ENCODE data around the gene RPTOR.
A peak's percentile ranks its signal among the peaks of the same experiment; 100 is the strongest.
"Not testable (repeated sequence)": the region's sequence is repeated elsewhere in the genome, so short reads cannot be mapped to it uniquely, and the experiment has no call there.

Gene RPTOR

DNA sequence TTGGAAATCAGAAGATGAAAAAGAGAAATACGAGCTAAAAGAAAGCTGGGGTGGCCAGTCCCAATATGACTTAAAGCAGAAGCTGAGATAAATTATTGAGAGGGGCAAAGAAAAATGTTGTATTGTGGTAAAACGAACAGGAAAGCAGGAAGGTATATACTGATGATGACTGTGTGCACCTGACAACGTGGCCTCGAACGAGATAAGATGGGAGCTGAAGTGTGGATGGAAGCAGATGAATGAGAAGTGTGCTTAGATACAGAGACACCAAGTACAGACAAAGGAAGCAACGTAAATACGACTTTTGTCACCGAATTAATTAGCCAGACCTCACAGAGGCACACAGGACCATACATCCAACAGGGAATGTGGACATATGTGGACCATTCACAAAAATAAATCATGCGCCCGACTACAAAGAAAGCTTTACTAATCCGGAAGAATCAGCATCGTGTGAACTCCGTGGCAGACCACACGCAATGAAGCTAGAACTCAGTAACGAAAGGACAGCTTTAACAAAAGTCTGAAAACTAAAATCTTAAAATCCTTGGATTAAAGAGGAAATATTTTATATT, 218.7 kb downstream of the RPTOR start:
- DNase-seq (ENCODE audit: low read depth in 3 of 3), result no peak

DNA sequence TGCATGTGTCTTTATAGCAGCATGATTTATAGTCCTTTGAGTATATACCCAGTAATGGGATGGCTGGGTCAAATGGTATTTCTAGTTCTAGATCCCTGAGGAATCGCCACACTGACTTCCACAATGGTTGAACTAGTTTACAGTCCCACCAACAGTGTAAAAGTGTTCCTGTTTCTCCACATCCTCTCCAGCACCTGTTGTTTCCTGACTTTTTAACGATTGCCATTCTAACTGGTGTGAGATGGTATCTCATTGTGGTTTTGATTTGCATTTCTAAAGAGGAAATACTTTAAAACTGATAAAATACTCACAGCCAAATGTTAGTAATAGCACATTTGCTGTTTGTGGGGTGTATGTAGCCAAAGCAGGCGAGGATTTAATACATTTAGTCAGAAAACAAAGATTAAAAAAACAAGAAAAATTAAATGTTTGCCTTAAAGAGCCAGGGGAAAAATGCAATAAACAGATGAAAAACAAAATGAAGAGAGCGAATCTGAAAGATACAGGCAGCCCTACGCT, 220.0 kb downstream of the RPTOR start:
- DNase-seq (ENCODE audit: low read depth in 3 of 3), result not testable (repeated sequence)

DNA sequence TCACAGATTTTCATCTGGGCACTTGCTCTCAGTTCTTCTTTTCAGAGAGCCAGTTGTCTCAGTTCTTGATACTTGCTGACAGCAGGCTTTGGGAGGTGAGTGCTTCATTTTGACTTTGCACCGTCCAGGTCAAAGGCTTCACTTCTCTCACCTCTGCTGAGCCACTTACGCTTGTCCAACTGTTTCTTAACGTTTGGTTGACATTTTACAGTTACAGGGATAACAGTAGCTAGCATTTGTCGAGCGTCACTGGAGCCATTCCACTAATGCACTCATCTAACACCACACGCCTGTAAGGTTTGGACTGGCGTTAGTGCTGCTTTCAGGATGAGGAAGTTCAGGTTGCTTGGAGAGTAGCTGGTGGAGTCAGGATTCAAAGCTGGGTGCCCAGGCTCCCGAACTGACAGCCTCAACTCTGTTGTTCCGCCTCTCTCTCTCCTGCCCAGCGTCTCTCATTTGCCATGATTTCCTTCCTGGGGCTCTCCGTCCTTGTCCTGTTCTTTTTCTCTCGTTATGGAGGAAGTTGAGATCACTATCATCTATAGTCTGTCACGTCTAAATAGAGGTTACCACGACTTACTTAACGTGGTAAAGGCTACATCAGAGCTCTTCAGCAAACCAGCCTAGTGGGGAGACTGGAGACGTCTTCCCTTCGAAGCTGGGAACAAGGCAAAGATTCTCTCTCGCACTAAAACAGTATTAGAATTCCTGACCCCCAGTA, 220.8 kb downstream of the RPTOR start:
- DNase-seq (ENCODE audit: low read depth in 3 of 3), result no peak

DNA sequence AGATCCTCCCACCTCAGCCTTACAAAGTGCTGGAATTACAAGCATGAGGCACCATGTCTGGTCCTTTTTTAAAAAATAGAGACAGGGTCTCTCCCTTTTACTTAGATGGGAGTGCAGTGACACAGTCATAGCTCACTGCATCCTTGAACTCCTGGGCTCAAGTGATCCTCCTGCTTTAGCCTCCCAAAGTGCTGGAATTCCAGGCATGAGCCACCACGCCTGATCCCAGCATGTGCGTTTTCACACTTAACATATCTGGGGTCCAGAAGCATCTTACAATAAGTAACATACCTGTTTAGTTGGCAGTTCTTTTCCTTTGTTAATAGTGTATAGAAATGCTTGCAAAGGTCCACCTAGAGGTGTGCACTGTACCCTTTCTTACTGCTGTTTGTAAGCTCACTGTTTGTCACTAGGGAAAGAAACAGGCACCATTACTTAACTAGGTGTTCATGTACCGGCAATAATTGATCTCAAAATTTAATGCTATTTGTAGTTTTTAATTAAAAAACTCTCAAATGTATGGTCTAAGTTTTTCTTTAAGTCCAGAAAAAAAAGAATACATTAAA, 221.7 kb downstream of the RPTOR start:
- DNase-seq (ENCODE audit: low read depth in 3 of 3), result no peak

DNA sequence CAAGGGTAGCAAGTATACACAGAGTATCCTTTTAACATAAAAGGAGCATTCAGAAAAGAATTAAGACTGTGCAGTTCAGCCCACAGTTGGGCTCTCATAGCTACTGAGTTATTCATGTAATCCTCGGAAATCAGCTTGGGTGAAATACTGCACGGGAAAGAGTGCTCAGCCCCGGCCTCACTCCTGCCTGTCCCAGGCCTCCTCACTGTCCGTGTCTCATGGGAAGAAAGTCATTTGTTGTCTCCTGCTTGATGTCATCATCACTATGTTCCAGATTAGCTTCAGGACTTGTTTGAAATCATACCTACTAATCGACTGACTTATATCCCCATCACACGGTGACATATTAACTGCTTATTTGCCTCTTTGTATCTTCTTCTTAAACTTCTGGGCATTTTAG, 223.8 kb downstream of the RPTOR start:
- no peak for DNase-seq (ENCODE audit: low read depth in 3 of 3)

DNA sequence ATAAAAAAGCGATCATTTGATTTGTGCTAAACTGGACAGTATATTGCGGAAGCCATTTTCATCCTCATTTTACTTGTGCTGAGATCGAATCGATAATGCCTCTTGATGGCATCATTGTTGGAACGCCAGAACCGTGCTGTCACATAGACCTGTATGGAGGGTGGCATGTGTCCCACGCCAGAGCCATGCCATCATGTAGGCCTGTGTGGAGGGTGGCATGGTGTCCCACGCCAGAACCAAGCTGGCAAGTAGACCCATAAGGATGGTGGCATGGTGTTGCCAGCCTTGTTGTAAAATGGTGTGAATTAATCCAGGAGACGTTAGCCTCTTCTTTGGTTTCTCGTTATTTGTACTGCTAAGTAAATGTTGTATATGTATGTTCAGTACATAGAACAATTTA, 224.3 kb downstream of the RPTOR start:
- no peak for DNase-seq (ENCODE audit: low read depth in 3 of 3)

DNA sequence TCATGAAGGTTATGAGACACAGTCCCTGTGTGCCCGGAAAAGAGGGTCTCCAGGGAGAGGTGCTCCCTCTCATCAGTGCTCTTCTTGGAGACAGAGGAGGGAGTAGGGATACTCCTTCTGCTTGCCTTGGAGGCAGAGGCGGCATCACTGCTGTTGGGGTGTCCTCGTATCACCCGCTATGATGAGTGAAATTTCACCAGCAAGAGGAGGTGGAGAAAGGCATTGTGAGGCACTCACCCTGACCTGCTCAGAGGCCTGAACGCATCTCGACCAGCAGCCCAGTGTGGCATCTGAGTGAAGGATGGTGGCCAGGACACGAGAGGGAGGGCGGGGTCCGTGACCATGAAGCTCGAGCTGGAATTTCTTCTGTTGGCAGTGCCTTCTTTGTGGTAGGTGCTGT, 224.9 kb downstream of the RPTOR start:
- DNase-seq (ENCODE audit: low read depth in 3 of 3), result no peak

DNA sequence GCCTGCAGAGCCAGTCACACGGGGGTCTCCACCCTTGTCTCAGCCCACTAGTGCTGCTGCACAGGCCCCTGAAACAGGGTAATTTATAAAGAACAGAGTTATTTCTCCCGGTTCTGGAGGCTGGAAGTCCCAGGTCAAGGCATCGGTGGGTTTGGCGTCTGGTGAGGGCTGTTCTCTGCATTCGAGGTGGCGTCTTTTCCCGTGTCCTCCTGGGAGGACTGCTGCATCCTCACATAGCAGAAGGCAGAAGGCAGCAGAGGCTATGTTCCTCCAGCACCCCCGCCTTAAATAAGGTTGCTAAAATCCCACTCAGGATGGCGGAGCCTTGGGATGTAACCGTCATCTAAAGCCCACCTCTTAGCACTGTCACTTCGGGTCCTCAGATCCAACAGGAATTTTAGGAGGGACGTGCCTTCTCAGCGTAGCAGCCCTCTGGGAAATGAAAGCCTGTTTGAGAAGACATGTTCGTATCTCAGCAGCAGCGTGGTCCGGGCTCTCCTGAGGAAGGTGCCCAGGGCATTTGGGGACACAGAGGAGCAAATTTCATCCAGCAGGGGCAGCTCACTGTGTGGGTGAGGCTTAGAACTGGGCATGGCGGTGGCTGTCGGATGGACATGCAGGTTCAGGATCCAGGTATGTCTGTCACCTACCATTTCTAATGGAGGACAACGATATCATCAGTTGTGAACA, 225.4 kb downstream of the RPTOR start:
- DNase-seq (ENCODE audit: low read depth in 3 of 3), result no peak

DNA sequence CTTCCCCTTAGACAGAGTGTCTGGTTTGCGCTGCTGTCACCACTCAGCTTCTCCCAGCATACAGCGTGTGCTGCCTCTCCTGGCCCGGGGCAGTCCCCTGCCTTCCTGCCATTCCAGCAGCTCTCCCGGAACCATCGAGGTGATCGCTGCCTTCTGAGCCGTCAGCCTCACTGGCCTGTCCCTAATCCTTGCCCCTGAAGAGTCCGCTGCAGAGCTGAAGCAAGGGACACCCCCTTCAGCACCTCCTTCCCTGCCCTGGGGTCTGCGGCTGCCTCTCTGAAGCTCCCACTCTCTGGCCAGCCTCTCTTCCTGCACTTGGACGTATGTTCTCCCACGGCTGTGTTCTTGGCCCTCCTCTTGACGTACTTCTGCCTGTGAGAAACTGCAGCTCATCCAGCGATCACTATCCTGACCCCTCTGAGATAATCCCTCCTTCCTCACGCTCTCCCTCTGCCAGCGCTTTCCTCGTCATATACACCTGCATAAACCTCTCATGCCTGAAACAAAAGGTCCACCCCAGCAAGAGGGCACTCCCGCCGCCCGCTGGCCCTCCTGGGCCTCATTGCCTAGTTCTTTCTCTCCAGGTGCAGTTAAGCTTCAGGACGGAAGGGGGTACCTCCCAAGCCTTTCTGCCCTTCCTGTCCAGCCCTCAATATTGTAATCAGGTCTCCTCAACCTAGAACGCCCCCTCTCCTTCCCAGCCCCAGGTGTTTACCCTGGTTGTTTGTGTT, 226.4 kb downstream of the RPTOR start:
- DNase-seq (ENCODE audit: low read depth in 3 of 3), result no peak

DNA sequence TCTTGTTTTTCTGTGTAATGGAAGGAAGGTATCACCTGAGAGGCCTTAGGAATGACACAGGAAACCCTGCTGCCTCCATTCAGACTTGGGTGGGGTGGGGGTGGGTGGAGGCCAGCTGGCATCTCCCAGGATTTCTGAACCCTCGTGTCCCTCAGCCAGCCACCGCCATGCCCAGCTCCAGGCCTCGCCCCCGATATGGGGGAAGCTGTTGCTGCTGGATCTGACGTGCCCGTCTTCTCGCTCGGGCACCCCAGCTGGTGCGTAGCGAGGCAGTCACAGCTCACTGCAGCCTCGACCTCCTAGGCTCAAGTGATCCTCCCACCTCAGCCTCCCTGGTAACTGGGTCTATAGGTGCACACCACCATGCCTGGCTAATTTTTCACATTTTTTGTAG, 227.0 kb downstream of the RPTOR start:
- DNase-seq (ENCODE audit: low read depth in 3 of 3), result no peak

DNA sequence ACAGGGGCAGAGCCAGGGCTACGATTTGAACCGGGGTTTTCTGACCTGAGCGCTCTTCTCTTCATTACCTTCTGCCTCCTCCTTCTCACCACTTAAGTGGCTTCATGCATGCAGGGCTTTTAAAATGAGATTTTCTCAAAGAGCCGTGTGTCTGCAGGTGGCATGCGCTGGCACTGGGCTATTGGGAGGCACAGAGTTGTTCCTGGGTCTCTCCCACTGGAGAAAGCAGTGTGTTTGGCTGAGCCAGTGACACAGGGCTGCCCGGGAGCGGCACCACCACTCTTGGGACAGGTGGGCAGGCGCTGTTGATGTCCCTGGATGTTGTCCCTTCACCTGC, 228.2 kb downstream of the RPTOR start:
- DNase-seq (ENCODE audit: low read depth in 3 of 3), result no peak

DNA sequence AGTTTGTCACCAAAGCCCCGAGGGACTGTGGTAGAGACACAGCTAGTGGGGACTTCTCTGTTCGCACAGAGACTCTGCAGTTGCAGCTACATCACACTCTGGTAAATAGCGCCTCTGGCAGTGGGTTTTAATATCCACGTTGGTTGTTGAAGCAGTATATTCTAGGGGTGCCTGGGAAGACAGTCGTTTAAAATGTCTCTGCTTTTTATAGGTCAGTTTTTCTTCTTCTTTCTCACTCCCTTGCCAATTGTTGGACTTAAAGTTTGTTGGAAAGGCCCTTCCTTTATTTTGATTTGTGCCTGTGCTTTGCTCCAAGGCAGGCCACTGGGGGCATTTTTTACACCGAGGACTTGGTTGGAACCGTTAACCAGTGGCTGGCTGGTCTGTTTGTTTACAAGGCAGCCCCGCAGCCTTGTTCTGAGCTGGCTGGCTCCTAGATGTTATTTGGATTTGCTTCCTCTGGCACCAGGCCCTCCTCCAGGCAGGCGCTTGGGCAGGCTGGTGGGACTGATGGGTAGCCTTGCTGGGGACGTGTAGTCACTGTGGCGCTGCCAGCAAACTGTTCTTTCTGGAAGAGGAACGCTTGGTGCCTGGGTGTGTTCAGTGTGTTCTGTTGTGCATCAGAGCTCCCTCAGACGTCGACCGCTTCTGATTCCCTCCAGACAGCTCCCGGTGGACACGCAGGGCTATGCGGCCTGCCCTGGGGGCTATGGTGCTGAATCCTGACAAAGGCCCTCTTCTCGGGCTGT, 228.8 kb downstream of the RPTOR start:
- DNase-seq (ENCODE audit: low read depth in 3 of 3), result no peak

DNA sequence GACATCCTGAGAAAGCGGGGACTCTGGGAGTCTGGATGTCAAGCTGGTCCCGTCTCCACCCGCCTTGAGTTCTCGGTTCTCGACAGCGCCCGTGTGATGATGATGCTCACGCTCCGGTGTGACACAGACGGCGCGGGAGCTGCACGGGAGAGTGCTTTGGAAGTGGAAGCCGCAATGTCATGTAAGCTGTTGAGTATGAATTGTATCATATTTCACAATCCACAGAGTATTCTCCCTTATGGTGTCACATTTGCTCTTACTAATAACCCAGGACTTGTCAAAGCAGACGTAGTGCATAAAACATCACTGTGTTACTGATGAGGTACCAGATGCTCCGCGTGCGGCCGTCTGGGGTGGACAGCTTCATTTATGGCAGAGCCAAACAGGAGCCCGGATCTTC, 229.5 kb downstream of the RPTOR start:
- DNase-seq (ENCODE audit: low read depth in 3 of 3), result no peak

DNA sequence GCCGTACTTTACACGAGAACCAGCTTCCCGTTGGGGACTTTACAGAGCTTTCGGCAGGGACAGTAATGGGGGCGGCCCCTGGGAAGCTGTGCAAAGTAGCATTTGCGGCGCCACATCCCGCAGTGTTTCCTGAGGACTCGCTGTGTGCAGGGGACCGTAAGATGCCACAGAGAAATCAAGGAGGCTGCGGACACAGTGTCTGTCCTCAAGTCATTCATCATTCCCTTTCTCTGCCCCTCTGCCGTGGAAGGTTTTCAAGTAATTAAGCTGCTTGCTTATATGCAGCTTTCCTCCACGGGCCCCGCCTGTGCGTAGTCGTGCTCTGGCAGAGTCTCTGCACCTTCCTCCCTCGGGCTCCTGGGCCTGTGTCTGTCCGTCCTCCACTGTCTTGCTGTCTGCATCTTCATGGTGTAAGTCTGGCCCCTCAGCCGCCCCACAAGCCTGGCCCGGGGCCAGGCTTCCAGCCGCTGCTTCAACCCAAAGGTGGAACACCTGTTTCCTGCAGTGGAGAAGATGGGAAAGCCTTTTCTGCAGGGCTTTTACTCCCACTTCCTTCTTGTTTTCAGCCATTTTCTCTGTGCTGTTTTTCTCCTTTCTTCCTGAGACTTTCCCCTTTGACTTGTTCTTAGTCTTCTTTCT, 230.1 kb downstream of the RPTOR start:
- no peak for DNase-seq (ENCODE audit: low read depth in 3 of 3)

DNA sequence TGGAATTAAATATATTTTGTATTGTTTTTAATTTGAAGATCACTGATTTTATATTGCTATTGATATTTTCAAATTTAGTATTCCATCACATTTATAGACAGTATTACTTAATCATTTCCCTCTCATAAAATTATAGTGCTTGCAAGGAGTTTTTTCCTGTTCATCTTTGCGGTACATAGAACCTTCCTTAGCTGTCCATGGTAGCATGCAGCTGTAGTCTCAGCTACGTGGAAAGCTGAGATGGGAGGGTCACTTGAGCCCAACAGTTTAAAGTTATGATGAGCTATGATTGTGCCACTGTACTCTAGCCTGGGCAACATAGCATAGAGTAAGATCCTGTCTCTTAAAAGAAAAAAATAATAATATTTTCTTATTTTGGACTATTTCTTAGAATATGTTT, 231.2 kb downstream of the RPTOR start:
- DNase-seq (ENCODE audit: low read depth in 3 of 3), result no peak

DNA sequence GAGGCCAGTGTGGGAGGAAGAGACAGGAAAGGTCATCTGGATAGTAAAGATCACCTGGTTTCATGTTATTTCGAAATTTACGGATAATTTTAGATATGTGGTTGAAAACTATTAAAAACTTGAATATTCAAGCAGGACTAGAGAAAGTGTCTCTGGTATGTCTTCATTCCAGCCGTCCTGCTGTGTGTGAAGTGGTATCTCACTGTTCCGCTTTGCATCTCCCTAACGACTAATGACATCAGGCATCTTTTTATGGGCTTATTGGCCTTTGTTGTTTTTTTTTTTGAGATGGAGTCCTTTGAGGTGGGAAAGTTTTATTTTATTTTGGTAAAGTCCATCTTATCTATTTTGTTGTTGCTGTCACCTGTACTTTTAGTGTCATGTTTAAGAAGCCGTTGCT, 232.6 kb downstream of the RPTOR start:
- no peak for DNase-seq (ENCODE audit: low read depth in 3 of 3)

DNA sequence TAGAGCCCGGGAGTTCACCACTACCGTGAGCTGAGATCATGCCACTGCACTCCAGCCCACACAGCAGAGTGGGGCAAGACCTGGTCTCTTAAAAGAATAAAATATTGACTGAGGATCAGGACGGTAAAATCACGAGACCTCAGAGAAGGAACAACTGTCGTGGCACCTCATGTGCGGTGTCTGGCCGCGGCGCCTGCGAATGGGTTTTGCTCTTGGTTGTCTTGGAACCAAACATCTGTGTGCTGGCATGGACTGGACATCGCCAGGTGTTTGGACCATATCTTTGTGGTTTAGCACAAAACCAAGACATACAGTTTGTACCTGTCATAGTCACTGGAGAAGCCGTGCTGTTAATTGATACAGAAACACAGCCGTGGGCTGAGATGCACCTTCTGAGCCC, 234.1 kb downstream of the RPTOR start:
- DNase-seq (ENCODE audit: low read depth in 3 of 3), result no peak

DNA sequence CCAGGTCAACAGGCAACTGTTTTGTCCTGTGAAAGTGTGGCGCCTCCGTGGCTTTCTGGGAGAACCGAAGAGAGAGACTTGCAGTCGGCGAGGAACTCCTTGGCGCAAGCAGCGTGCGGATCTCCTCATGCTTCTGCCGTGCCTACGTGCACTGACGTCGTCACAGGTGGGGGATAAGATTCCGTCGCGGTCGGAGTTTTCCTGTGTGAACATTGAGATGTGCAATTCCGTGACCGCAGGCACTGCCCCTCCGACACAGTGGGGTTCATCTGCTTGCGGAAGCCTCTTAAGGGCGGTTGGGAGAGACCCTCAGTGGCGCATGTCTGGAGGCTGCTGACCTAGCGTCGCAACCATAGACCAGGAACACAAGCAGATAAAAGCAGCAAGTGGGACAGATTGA, 234.7 kb downstream of the RPTOR start:
- DNase-seq (ENCODE audit: low read depth in 3 of 3), result no peak

DNA sequence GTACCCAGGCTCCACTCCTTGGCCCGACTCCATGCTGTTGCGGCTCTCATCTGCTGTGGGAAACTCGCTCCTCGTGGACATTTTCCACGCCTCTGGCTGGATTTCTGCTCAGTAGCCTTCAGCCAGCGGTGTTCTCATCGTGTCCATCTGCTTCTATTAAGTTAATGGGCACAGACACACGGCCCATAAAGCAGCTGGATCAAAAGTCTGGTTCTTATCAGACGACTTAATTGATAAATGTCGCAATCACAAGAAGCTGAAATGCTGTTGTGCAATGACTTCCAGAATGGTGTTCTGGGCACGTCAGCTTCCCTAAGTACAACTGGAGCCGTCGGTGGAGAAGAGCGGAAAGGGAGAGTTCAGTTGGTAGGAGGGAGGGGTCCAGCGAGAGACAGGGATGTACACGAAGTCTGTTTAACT, 235.3 kb downstream of the RPTOR start:
- DNase-seq (ENCODE audit: low read depth in 3 of 3), result no peak

DNA sequence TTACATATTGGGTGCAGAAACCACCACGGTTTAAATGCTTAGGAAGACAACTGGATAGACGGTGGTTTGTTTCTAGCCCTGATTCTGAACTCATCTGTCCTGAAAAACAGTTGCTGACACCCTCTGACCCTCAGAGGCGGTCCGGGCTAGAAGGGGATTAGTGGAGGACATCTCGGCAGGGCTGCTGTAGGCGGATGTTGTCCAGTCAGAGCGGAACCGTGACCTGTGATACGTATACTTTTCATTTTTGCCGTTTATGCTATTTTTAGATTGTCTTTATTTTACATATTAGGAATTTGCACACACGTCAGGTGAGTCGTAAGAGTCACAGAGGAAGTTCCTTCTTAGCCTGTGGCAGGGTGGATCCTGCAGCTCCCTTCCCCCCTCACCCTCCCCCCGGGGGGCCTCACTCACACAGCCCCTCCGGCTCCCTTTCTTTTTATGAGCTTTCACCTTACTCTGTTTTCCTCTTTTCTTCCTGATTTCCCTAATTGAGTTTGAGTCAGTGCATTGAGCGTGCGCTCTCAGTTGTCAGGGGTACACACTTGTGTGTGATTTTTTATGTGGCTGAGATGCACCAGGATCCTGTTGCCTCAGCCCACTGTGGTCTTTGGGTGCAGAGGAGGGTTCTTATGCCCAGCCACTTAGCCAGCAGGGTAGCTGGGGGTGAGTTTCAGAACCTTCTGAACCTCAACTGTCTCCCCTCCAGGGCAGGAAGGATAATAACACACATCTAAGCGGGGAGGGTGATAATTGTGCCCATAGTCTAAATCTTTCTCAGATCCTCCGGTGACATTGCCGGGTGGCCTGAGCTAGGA, 236.0 kb downstream of the RPTOR start:
- DNase-seq (ENCODE audit: low read depth in 3 of 3), result peak in 1 of 3 donors; percentile 46
